Activated CD8-positive, alpha-beta T cell treated with anti-CD3 and anti-CD28 coated beads for 36 hours (primary cell): ENCODE measurements around the gene CAMTA1. TPM values are rescaled to one million over a fixed set of nuclear protein-coding genes. Genes with fewer than 3 reads are reported as not detected.

Experiments used
- ATAC-seq: fragments of 200-7000 bp; cut with Tn5 transposase; one replicate; pipeline ENCODE4 v1.10.0; 2021; ENCODE audit warnings: mild to moderate bottlenecking, moderate library complexity
- CTCF ChIA-PET: fragments of 350-600 bp; sonication (Branson Sonifier 250); formaldehyde crosslinking; loops from one replicate; lab custom pipeline; 2021; ENCODE audit warnings: antibody characterized with exemption; lab: Charles Lee
- POLR2A ChIA-PET: fragments of 350-600 bp; sonication (Branson Sonifier 250); formaldehyde crosslinking; loops from one replicate; lab custom pipeline; 2021; ENCODE audit warnings: antibody characterized with exemption; lab: Charles Lee
- DNase-seq: peaks from one replicate; pipeline ENCODE4 v3.0.0-alpha.2; 2020
- H3K27ac Mint-ChIP-seq: one replicate; pipeline ENCODE4 v1.8.0; 2021; ENCODE audit warnings: mild to moderate bottlenecking, mixed read lengths
- H3K27me3 Mint-ChIP-seq: one replicate; pipeline ENCODE4 v1.8.0; 2021; ENCODE audit warnings: mixed read lengths
- H3K36me3 Mint-ChIP-seq: one replicate; pipeline ENCODE4 v1.8.0; 2021; ENCODE audit warnings: low read depth, mixed read lengths
- H3K4me1 Mint-ChIP-seq: one replicate; pipeline ENCODE4 v1.8.0; 2021; ENCODE audit warnings: low read depth, mixed read lengths
- H3K4me3 Mint-ChIP-seq: one replicate; pipeline ENCODE4 v1.8.0; 2021; ENCODE audit warnings: mild to moderate bottlenecking, moderate library complexity, mixed read lengths
- H3K9me3 Mint-ChIP-seq: one replicate; pipeline ENCODE4 v1.8.0; 2021; ENCODE audit warnings: mixed read lengths
- intact Hi-C: fragments of 100-400 bp; cut with micrococcal nuclease; formaldehyde crosslinking; loops from one replicate; pipeline ENCODE4 v1.10.0; 2022
- total RNA-seq, 2 experiments: library from RNA; stranded (reverse); gene quantifications; one replicate each; pipeline ENCODE4 v1.2.3, GENCODE V29; 2021
- TF ChIP-seq, protein P1 (sequence below): fragments of 200-600 bp; IDR thresholded peaks from one replicate; pipeline ENCODE4 v1.8.0; 2022; ENCODE audit warnings: antibody characterized with exemption, mild to moderate bottlenecking

Gene CAMTA1
- total RNA-seq, 2 experiments from 2014 or later, result 67.7 to 70.9 TPM

DNA sequence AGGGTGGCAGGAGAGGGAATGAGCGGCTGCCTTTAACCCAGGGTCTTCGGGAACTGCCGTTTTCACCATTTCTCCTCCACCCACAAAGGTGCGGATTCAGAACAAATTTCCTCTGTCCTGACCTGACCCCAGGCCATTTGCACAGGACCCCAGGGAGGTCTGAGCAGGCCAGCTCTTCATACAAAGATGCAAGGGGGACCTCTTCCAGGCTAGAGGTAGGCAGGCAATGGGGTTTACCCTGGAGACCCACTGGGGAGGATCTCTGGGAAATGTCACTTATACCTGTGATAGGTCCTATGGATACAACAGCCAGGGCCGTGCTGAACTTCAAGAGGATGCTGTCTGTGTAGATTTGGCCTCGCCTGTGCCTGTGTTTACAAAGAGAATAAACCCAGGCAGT lies 896.1 kb downstream of the CAMTA1 start:
- POLR2A ChIA-PET, result no interaction called here
- no peaks in the 10 kb centered on the region for H3K4me1 Mint-ChIP-seq
- peaks cover 5% of the 10 kb centered on the region for H3K27me3 Mint-ChIP-seq
- intact Hi-C loops, result no loop called here
- CTCF ChIA-PET, result interaction anchor here (1.3 to 22.6 kb wide), 3 partner anchors 13 to 69 kb away, joined by 4 to 589 read pairs (median 118); no protein-coding TSS in a partner anchor
- no peak for ATAC-seq
- no peaks in the 10 kb centered on the region for H3K9me3 Mint-ChIP-seq
- no peak overlapping the region for H3K27ac Mint-ChIP-seq
- no peak overlapping the region for H3K4me3 Mint-ChIP-seq
- no peak for DNase-seq
- TF ChIP-seq, protein P1, sequence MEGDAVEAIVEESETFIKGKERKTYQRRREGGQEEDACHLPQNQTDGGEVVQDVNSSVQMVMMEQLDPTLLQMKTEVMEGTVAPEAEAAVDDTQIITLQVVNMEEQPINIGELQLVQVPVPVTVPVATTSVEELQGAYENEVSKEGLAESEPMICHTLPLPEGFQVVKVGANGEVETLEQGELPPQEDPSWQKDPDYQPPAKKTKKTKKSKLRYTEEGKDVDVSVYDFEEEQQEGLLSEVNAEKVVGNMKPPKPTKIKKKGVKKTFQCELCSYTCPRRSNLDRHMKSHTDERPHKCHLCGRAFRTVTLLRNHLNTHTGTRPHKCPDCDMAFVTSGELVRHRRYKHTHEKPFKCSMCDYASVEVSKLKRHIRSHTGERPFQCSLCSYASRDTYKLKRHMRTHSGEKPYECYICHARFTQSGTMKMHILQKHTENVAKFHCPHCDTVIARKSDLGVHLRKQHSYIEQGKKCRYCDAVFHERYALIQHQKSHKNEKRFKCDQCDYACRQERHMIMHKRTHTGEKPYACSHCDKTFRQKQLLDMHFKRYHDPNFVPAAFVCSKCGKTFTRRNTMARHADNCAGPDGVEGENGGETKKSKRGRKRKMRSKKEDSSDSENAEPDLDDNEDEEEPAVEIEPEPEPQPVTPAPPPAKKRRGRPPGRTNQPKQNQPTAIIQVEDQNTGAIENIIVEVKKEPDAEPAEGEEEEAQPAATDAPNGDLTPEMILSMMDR, result no peak
- no peaks in the 10 kb centered on the region for H3K36me3 Mint-ChIP-seq

DNA sequence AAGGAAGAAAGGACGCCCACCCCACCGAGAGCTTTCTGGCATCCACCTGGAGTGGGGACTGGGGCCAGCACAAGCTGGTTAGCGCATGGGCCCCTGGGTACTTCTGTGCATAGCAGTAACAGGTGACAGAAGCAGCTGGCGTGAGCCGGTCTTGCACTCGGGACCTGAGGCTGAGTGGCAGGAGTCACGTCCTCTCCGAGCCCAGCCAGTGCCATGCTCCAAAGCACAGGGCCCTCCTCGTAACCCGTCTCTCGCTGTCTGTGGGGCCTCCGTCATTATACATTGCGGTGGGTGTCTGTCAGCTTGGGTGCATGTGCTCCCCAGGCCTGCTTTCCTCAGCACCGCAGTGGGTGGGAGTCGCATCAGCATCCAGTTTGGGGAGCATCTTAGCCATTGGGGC lies 898.3 kb downstream of the CAMTA1 start:
- intact Hi-C loops, result no loop called here
- Mint-ChIP-seq H3K27ac (no peak overlapping the region), H3K4me3 (no peak overlapping the region), H3K36me3 (no peaks in the 10 kb centered on the region), H3K9me3 (no peaks in the 10 kb centered on the region), H3K4me1 (no peaks in the 10 kb centered on the region), H3K27me3 (peaks cover 5% of the 10 kb centered on the region)
- ChIA-PET POLR2A (no interaction called here), CTCF (interaction anchor here (1.0 to 22.6 kb wide), 4 partner anchors 10 to 85 kb away, joined by 3 to 589 read pairs (median 60); no protein-coding TSS in a partner anchor)
- DNase-seq (no peak), ATAC-seq (no peak)
- TF ChIP-seq, protein P1, result no peak

DNA sequence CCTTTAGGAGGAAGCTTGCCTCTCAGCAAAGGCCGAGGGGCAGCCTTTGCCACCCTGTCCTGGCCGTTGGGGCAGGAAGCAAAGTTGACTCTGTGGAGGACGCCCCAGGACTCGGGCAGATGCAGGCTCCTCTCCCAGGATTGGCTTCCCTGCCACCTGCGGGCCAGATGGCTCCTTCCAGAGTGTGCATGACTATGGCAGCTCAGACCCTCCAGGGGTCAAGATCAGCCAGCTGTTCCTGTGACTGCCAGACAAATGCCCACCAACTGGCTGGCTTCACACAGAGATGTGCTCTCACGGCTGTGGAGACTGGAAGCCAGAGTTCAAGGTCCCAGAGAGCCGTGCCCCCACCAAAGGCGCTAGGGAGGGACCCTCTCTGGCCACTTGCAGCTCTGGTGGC lies 898.9 kb downstream of the CAMTA1 start:
- Mint-ChIP-seq H3K4me3 (no peak overlapping the region), H3K9me3 (no peaks in the 10 kb centered on the region), H3K4me1 (no peaks in the 10 kb centered on the region), H3K27ac (no peak overlapping the region), H3K36me3 (no peaks in the 10 kb centered on the region), H3K27me3 (peaks cover 5% of the 10 kb centered on the region)
- POLR2A ChIA-PET, result no interaction called here
- intact Hi-C loops, result no loop called here
- CTCF ChIA-PET, result interaction anchor here (1.1 to 22.6 kb wide), 3 partner anchors 9 to 66 kb away, joined by 3 to 589 read pairs (median 118); no protein-coding TSS in a partner anchor
- ATAC-seq (no peak), DNase-seq (no peak)
- TF ChIP-seq, protein P1, result no peak

DNA sequence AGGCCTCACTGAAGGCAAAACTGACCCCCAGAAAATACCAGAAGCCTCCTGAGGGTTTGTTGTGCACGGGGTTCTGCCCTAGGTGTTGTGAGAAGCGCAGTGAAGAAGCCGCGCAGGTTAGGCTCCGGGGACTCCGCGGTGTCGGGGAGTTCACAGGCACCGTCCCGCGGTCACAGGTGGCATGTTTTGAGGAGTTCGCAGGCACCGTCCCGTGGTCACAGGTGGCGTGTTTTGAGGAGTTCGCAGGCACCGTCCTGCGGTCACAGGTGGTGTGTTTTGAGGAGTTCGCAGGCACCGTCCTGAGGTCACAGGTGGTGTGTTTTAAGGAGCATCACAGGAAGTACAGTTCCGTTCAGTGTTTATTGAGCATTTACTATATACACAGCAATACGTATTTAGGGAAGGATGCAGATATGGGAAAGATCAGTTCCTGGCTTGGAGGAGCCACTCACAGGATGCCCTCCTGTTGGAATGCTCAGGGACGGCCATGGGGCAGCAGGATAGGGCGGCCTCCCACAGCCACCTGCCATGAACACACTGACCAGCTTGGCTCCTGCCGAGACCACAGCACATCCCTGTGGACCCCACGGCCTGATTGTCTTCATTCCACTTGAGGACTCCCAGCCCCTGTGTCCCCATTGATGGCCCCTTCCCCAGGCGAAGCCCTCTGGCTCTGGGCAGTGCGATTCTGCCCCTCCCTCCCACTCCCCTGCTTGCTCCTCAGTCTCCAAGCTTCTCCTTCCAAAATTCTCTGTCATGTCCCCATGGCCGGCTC lies 899.8 kb downstream of the CAMTA1 start:
- no peaks in the 10 kb centered on the region for H3K36me3 Mint-ChIP-seq
- TF ChIP-seq, protein P1, result no peak
- DNase-seq (no peak), ATAC-seq (no peak)
- ChIA-PET POLR2A (no interaction called here), CTCF (interaction anchor here (9.6 kb wide), 1 partner anchor 17 kb away, joined by 118 read pairs; no protein-coding TSS in a partner anchor)
- H3K27me3 Mint-ChIP-seq, result peaks cover 5% of the 10 kb centered on the region
- no peak overlapping the region for H3K27ac Mint-ChIP-seq
- intact Hi-C loops, result no loop called here
- no peaks in the 10 kb centered on the region for H3K9me3 Mint-ChIP-seq
- H3K4me1 Mint-ChIP-seq, result no peaks in the 10 kb centered on the region
- no peak overlapping the region for H3K4me3 Mint-ChIP-seq

DNA sequence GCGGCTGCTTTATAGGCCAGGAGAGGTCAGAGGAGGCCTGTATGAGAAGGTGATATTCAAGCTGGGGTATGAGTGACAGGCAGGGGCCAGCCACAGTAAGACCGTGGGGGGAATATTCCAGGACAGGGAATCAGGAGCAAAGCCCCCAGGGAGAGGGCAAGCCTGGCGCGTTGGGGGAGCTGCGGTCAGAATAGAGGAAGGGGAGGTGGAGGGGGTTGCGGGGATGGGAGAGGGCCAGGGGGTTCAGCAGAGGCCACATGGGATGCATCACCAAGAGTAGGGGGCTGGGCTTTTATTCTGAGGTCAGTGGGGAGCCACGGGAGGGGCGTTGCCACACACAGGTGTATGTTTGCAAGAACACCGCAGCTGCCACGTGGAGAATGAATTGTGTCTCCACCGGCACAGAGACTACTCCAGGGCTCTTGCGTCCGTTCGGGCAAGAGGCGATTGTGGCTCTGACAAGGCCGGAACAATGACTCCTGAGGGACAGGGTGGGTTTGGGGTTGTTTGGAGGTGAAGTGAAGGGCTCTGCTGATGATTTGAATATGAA lies 901.1 kb downstream of the CAMTA1 start:
- Mint-ChIP-seq H3K27me3 (peaks cover 6% of the 10 kb centered on the region), H3K9me3 (no peaks in the 10 kb centered on the region), H3K27ac (no peak overlapping the region), H3K36me3 (no peaks in the 10 kb centered on the region), H3K4me1 (no peaks in the 10 kb centered on the region), H3K4me3 (no peak overlapping the region)
- ChIA-PET CTCF (interaction anchor here (2.7 to 2.9 kb wide), 2 partner anchors 19 to 67 kb away, joined by 10 to 12 read pairs; no protein-coding TSS in a partner anchor), POLR2A (no interaction called here)
- no peak for ATAC-seq
- intact Hi-C loops, result no loop called here
- TF ChIP-seq, protein P1, result no peak
- DNase-seq, result no peak
